Activated gamma-delta T cell treated with anti-CD3 and anti-CD28 coated beads, Interleukin-2, amount 50 U/mL, for 16 hours (primary cell): Measurements from ENCODE around the gene TNK2.
"Not testable (repeated sequence)": the region's sequence is repeated elsewhere in the genome, so short reads cannot be mapped to it uniquely, and the experiment has no call there.

Experiments
- DNase-seq: peaks from one replicate; pipeline ENCODE4 v3.0.0-alpha.2; 2020; ENCODE audit warnings: low read depth

TNK2 gene

GRCh38 chr3:195849322-195850074, 58.9 kb downstream of the TNK2 start:
- DNase-seq = no peak

- DNase-seq = no peak
These were observed 61.0 kb downstream of the TNK2 start for GRCh38 chr3:195847055-195847950.

DNA sequence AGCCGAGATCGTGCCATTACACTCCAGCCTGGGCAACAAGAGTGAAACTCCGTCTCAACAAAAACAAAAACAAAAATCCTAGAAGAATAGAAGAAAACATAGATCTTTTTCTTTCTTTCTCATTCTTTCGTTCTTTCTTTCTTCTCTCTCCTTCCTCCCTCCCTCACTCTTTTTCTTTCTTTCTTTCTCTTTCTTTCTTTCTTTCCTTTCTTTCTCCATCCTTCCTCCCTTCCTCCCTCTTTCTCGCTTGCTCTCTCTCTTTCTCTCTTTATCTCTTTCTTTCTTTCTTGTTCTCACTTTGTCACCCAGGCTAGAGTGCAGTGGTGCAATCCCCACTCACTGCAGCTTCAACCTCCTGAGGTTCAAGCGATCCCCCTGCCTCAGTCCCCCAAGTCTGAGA, 62.9 kb downstream of the TNK2 start:
- DNase-seq = no peak

- no peak for DNase-seq
These were observed 63.6 kb downstream of the TNK2 start for GRCh38 chr3:195844671-195845218.

DNA sequence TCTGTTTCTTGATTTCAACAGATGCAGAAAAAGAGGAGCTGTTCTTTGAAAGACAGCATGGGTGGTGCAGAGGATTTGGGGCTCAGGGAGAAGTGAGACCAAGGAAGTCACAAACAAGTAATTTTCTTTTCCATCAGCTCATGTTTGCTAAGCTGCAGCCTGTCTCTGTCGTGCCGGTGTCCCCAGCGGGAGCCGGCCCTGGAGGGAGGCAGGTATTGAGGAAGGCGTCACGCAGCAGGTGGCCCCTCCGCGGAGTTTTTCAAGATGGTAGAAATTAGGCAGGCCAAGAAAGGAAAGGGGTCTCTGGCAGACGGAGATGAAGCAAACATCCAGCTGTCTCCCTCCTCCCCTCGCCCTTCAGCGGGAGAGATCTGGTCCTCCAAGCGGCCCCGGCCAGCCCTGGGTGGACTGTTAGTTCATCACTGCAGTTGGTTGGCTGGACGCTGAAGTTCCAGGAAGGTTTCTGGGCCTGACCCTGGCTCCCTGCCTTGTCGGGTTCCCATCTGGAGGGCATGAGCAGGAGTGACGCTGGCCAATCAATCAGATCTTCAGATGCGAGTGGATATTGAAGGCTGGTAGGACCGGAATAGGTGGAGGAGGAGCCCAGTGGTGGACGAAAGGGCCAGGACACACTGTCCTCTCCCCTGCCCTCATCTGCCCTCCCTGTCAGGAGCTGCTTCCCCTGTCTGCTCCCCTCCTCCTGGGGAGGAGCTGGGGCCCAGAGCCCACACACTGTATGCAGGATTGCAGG, 68.9 kb downstream of the TNK2 start:
- DNase-seq = no peak

GRCh38 chr3:195838714-195839113, 69.6 kb downstream of the TNK2 start:
- no peak for DNase-seq

- DNase-seq = no peak
These were observed 71.7 kb downstream of the TNK2 start for GRCh38 chr3:195836476-195837135.

DNA sequence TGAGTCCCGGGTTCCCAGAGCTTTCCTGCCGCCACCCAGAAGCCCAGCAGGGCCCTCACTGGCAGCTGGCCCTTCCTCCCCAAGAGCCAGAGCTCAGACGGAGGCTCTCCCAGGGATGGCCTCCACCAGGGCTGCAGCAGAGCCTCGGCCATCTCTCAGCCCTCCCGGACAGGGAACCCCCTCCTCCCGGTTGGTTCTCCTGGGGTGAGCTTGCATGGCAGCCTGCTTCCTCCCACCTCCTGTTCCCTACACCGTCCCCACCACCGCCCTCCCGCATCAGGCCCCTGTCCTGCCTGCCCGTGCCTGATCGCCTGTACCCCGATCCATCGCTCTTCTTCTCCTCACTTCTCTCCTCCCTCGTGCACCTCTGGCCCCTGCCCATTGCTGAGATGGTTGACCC, 72.6 kb downstream of the TNK2 start:
- no peak for DNase-seq

DNA sequence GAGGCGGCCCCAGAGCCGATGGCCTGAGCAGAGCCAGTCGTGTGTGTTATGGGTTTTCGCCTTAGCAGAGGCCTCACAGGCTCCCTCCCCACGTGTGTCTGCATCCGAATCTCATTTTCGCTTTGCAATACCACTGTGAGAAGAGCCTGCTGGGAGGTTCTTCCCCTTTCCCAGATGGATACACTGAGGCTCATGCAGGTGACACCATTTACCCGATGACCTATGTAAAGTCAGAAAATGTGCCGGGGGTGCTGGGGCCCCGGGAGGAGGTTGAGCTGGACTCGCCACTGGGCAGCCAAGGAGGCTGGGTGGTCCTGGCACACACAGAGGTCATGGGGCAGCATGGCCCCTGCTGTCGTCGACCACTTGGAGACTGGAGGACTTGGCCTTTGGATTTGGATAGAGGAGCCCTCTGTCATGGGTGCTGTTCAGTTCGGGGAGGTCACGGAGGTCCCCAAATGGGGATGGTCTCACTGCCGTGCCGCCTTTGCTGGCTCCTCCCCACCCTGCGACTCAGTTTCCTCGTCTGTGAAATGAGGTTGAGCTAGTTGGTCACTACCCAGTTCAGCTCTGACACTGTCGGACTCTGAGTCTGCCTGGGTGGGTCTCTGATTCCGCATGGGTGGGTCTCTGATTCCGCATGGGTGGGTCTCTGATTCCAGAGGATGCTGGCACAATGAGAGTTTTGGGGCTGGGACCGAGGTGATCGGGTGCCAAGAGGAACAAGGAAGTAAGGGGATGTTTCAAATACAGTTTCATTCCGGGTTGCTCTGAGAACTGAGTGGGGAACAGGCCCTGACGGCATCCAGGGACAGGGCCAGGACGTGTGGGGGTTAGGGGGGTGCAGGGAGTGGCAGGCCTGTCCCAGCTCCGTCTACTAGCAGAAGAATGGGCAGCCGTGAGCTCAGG, 73.4 kb downstream of the TNK2 start:
- no peak for DNase-seq

- no peak for DNase-seq
These were observed 78.5 kb downstream of the TNK2 start for GRCh38 chr3:195829897-195830254.

DNA sequence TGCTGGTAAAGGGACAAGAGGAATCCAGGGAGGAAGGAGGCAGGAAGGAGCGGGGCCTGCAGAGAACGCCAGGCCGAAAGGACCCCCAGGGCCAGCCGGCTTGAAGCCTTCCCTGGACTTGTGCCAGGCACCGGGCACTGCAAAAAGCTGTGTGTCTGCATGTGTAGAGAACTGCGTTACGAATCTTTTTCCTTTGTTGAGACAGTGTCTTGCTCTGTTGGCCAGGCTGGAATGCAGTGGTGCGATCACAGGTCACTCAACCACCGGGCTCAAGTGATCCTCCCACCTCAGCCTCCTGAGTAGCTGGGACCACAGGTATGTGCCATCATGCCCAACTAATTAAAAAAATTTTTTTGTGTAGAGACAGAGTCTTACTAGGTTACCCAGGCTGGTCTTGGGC, 79.6 kb downstream of the TNK2 start:
- DNase-seq = no peak

DNA sequence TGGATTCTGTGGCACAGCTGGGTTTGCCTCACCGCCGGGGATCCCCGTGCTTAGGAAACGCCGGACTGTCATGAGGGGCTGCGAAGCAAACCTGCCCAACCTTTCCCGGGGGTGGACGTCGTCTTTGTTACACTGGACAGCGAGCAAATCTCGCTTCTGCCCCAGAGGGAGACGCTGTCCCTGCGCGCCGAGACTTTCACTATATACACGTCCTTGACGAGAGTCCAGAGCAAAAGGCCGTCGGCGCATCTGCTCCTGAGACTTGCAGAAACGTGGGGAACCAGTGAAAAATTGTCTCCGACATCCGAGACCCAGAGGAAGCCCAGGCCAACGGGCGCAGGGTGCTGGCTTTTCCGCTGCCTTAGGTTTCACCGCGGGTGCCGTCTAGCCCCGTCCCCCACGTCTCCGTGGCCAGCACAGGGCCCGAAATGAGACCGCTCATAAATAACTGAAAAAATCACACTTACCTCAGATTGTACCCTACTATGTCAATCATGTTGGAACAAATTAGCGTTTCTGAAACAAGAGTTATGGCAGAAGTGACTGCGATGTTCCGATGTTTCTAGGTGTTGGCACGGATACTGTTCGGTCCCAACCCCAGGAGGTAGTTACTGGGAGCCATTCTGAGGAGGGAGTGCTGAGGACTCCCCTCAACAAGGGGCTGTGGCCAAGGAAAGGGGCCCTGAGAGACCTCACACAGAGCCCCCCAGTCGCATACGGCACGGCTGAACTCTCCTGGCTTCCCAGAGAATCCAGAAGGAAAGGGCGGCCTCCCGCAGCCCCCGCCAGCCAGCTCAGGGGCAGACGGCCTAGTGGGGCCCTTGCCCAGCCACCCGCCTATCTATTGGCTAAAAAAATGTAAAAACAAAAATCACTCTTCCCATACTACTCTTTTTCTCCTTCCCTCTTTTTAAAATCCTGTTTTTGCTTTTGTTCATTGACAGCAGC, 82.2 kb downstream of the TNK2 start:
- no peak for DNase-seq

- DNase-seq = no peak
These were observed 83.2 kb downstream of the TNK2 start for GRCh38 chr3:195825191-195825588.

- DNase-seq = not testable (repeated sequence)
These were observed 83.7 kb downstream of the TNK2 start for GRCh38 chr3:195824425-195825190.

GRCh38 chr3:195823999-195824398, 84.4 kb downstream of the TNK2 start:
- DNase-seq = no peak

GRCh38 chr3:195823280-195823679, 85.1 kb downstream of the TNK2 start:
- no peak for DNase-seq

- no peak for DNase-seq
These were observed 86.1 kb downstream of the TNK2 start for GRCh38 chr3:195822131-195822696.

DNA sequence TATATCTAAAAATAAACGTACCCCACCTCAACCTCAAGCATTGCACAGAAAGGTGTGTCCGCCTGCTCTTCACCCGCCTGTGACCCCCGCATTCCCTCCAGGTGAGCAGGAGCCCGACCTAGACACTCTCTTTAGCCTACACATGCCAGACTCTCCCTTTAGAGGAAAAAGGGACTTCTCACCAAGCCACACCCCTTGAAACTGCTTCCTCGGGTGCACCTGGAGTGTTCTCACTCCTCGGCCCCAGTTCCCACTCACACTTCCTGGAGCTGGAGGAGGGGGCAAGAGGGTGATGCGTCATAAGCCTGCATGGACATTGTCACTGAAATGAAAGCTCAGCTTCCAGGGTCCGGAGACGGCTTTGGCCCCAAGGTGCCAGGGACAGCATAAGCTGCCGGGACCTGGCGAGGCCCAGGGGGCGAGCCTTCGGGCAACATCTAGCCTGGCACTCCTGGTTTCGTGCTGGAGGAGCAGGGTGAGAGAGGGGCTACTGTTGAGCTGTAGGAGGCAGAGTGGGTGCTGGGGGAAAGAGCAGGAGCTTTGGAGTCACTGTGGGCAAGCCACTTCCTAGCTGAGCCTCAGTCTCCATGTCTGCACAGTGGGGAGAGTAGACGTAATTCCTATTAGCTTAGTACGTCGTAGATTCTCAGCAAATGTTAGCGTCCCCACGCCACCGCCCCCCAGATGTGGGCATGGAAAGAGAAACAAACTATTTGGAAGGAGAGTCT, 86.8 kb downstream of the TNK2 start:
- no peak for DNase-seq
